ENCODE data around the gene NID1. TPM values are rescaled to one million over a fixed set of nuclear protein-coding genes. Genes with fewer than 3 reads are reported as not detected.

NID1 gene
- total RNA-seq, 6 experiments from 2014 or later: 45.7 to 67.1 (median 59.1) TPM

DNA sequence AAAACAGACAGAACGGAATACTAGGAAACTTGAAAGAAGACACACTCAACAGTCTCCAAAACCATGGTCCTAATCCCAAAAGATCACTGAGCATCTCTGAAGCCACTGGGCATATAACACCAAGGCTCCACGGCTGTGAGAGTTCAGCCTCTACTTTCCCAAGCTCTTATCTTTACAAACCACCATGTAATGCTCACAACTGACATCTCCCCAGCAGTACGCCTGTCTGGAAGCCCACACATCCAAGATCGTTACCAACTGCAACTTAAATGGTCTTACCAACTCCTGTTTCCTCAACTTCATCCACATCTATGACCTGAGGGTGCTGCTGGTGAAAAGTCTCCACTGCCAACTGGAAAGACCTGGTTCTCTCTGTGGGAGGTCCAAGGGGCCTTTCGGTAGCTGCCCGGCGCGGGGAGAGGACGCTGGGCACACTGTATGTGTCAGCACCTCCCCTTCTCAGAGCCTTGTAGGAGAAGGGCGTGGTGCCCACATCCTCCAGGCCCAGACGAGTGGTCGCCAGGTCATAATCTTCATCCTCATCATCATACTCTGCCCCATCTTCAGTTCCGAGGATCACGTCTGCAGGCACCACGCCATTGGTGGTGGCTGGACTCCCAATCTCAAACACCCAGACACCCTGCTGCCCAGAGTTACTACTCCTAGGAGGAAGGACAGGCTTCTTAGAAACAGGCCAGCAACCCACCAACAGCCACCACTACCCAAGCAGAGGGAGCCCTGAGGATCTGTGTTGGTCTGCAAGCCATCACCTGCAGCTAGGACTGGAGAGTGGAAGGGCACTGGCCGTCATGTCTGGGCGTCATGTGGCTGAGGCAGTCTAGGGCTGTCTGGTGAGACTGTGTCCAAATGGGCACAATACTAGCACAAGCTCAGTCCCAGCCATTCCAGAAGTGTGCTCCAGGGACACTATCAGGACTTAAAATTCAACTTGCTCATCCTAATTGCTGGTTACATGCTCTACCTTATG, 23.0 kb downstream of the NID1 start:
- 83% methylated on average over 7 of the region's 17 CpGs for WGBS (ENCODE audit: insufficient coverage, low coverage, low lambda C conversion rate, missing lambda C conversion rate)
- no peaks in the 10 kb centered on the region for H3K27me3 ChIP-seq
- no peak for DNase-seq
- intact Hi-C loops (cut with DNase I): no loop called here
- peaks cover 0 to 16% (median 8%) of the 10 kb centered on the region in 4 donors for H3K4me1 ChIP-seq
- H3K36me3 ChIP-seq: peaks cover 0 to 40% (median 17%) of the 10 kb centered on the region in 4 donors
- H3K27ac ChIP-seq: no peak overlapping the region
- no peaks in the 10 kb centered on the region for H3K9me3 ChIP-seq
- no peak for TF ChIP-seq POLR2A (IDR thresholded peaks at IDR 0.05)
- TF ChIP-seq, protein P1, sequence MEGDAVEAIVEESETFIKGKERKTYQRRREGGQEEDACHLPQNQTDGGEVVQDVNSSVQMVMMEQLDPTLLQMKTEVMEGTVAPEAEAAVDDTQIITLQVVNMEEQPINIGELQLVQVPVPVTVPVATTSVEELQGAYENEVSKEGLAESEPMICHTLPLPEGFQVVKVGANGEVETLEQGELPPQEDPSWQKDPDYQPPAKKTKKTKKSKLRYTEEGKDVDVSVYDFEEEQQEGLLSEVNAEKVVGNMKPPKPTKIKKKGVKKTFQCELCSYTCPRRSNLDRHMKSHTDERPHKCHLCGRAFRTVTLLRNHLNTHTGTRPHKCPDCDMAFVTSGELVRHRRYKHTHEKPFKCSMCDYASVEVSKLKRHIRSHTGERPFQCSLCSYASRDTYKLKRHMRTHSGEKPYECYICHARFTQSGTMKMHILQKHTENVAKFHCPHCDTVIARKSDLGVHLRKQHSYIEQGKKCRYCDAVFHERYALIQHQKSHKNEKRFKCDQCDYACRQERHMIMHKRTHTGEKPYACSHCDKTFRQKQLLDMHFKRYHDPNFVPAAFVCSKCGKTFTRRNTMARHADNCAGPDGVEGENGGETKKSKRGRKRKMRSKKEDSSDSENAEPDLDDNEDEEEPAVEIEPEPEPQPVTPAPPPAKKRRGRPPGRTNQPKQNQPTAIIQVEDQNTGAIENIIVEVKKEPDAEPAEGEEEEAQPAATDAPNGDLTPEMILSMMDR (IDR thresholded peaks at IDR 0.05): no peak
- ATAC-seq: no peak
- H3K4me3 ChIP-seq: no peak overlapping the region

GRCh38 chr1:236039740-236040685, 24.9 kb downstream of the NID1 start:
- peaks cover 0 to 27% (median 12%) of the 10 kb centered on the region in 4 donors for H3K36me3 ChIP-seq
- H3K27ac ChIP-seq: peak overlapping the region; percentile 50 to 83 (median 66)
- peak; percentile 11 for TF ChIP-seq POLR2A (IDR thresholded peaks at IDR 0.05)
- TF ChIP-seq, protein P1 (IDR thresholded peaks at IDR 0.05): no peak

GRCh38 chr1:236038034-236038433, 26.9 kb downstream of the NID1 start:
- Histone ChIP-seq H3K36me3 (peaks cover 0 to 9% (median 4%) of the 10 kb centered on the region in 4 donors), H3K4me1 (peaks cover 0 to 16% (median 8%) of the 10 kb centered on the region in 4 donors), H3K9me3 (no peaks in the 10 kb centered on the region), H3K4me3 (no peak overlapping the region), H3K27ac (no peak overlapping the region), H3K27me3 (no peaks in the 10 kb centered on the region)
- TF ChIP-seq POLR2A (IDR thresholded peaks at IDR 0.05): no peak
- TF ChIP-seq, protein P1 (IDR thresholded peaks at IDR 0.05): no peak
- ATAC-seq (no peak), DNase-seq (no peak)
- intact Hi-C loops (cut with DNase I): no loop called here
- 94% methylated on average over 14 of the region's 15 CpGs for WGBS (ENCODE audit: insufficient coverage, low coverage, low lambda C conversion rate, missing lambda C conversion rate)

More at GRCh38 chr1:236039740-236040685, 24.9 kb downstream of the NID1 start:
- Histone ChIP-seq H3K9me3 (no peaks in the 10 kb centered on the region), H3K4me3 (peak overlapping the region in 1 of 3 donors; percentile 15), H3K27me3 (no peaks in the 10 kb centered on the region), H3K4me1 (peaks cover 0 to 16% (median 8%) of the 10 kb centered on the region in 4 donors)
- intact Hi-C loops (cut with DNase I): no loop called here
- peak; percentile 96 to 99 (median 98) for ATAC-seq
- WGBS (ENCODE audit: insufficient coverage, low coverage, low lambda C conversion rate, missing lambda C conversion rate): 49% methylated on average over 11 of the region's 13 CpGs
- peak; percentile 61 to 87 (median 77) for DNase-seq

GRCh38 chr1:236035681-236036101, 29.2 kb downstream of the NID1 start:
- peaks cover 0 to 15% (median 7%) of the 10 kb centered on the region in 4 donors for H3K4me1 ChIP-seq
- no peaks in the 10 kb centered on the region for H3K27me3 ChIP-seq
- no peaks in the 10 kb centered on the region for H3K9me3 ChIP-seq
- peak in 2 of 4 donors; percentile 24 to 26 for ATAC-seq
- peaks cover 0 to 26% (median 7%) of the 10 kb centered on the region in 4 donors for H3K36me3 ChIP-seq
- intact Hi-C loops (cut with DNase I): no loop called here
- no peak for DNase-seq
- H3K4me3 ChIP-seq: no peak overlapping the region
- WGBS (ENCODE audit: insufficient coverage, low coverage, low lambda C conversion rate, missing lambda C conversion rate): 74% methylated on average over 8 of the region's 8 CpGs
- TF ChIP-seq, protein P1 (IDR thresholded peaks at IDR 0.05): no peak
- TF ChIP-seq POLR2A (IDR thresholded peaks at IDR 0.05): no peak
- H3K27ac ChIP-seq: peak overlapping the region in 1 of 3 donors; percentile 55
